Left lung (tissue), 10 donors: Measurements from ENCODE around the gene GLRX3. TPM values are rescaled to one million over a fixed set of nuclear protein-coding genes. Genes with fewer than 3 reads are reported as not detected.

ENCODE experiments used
- ATAC-seq: fragments of 200-7000 bp; cut with Tn5 transposase; one replicate; pipeline ENCODE4 v1.9.1; 2020; ENCODE audit warnings: moderate library complexity
- DNase-seq, 4 donors: peaks; one replicate each; pipeline ENCODE4 v3.0.0-alpha.2; 2013 to 2020
- H3K27ac ChIP-seq, 2 donors: fragments of 200-600 bp; sonication (generic) in 1 of 2; one replicate each; pipeline versions ENCODE4 v1.5.0 to v1.8.0; 2020 to 2021
- H3K27me3 ChIP-seq, 2 donors: fragments of 200-600 bp; sonication (generic) in 1 of 2; one replicate each; pipeline versions ENCODE4 v1.5.0 to v1.8.0; 2020 to 2021
- H3K36me3 ChIP-seq, 2 donors: fragments of 200-600 bp; sonication (generic) in 1 of 2; one replicate each; pipeline versions ENCODE4 v1.5.0 to v1.8.0; 2020 to 2021
- H3K4me1 ChIP-seq, 2 donors: fragments of 200-600 bp; one replicate each; pipeline ENCODE4 v1.8.0; 2021
- H3K4me3 ChIP-seq, 2 donors: fragments of 200-600 bp; sonication (generic) in 1 of 2; one replicate each; pipeline versions ENCODE4 v1.5.0 to v1.8.0; 2020 to 2021; ENCODE audit warnings: mild to moderate bottlenecking in 1 of 2
- H3K9me3 ChIP-seq, 2 donors: fragments of 200-600 bp; sonication (generic) in 1 of 2; one replicate each; pipeline versions ENCODE4 v1.5.0 to v1.8.0; 2020 to 2021
- intact Hi-C, 2 donors: fragments of 100-400 bp; cut with DNase I; formaldehyde crosslinking; loops; one replicate each; pipeline versions ENCODE4 v1.11.2 to v1.14.2; 2022
- polyA plus RNA-seq, 6 donors: library from polyadenylated mRNA; unstranded; fragments of 120-200 nt; gene quantifications; one replicate each; pipeline ENCODE4 v1.2.1, GENCODE V29; 2013; ENCODE audit not compliant: insufficient read length in 6 of 6
- total RNA-seq, 2 donors: library from RNA; stranded (reverse); fragmentation: NEBNext Ultra II Directional; extraction: Animal tissue kit (Norgen Biotek cat#: 25700); gene quantifications; one replicate each; pipeline ENCODE4 v1.2.1, GENCODE V29; 2021
- TF ChIP-seq, protein P1 (sequence below), 2 donors: fragments of 200-600 bp; sonication (generic) in 1 of 2; IDR thresholded peaks; one replicate each; pipeline versions ENCODE4 v1.5.0 to v1.8.0; 2021; ENCODE audit warnings: antibody characterized with exemption in 2 of 2
- donor health status: DM: no; HTN: yes; CAD: no.
- donor health status: DM: no; HTN: no; CAD: no.

Gene GLRX3
- total and polyA plus RNA-seq, 8 donors = 67.3 to 88.6 (median 75.9) TPM

DNA sequence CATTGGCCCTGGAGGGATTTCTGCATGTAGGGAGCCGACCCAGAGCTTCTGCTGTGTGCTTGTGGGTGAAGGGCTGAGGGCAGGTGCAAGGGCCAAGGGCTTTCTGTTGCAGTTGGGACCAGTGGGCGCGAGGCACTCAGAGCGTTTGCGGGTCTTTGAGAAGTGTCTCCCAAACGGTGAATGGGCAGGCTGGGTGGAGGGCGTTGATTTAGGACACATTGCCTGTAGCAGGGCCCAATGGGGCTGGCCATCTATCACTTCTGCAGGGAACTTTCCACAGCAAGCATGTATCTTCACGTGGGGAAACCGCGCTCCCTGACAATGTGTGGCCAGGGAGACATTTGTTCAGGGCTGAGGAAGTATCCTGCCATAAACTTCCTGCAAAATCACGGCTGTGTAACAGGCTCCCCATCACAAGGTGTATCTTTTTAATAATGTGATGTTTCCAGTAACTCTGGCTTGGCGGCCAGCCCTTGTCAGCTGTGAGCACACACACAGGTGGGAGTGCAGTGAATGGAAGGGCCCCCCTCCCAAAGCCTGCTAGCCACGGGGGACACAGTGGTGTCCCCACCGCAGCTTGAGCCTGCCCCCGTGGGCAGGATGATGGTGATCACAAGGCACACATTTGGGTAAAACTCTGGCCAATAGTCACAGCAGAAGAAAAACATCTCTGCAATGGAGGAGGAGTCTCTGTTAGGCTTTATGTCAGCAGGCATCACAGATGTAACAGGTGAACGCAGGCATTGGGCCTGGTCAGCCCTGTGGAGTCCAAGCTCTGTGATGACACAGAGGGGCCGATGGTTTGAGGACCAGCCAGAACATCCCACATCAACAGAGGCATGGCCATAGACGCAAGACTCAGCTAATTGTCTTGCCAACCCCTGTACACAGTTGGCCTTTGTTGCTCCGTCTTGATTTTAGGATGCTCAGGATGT, 84.3 kb downstream of the GLRX3 start:
- intact Hi-C loops = no loop called here
- Histone ChIP-seq H3K9me3 (no peaks in the 10 kb centered on the region), H3K27me3 (no peaks in the 10 kb centered on the region), H3K4me3 (no peak overlapping the region), H3K4me1 (no peaks in the 10 kb centered on the region), H3K36me3 (no peaks in the 10 kb centered on the region), H3K27ac (no peak overlapping the region)
- no peak for ATAC-seq
- no peak for DNase-seq
- TF ChIP-seq, protein P1, sequence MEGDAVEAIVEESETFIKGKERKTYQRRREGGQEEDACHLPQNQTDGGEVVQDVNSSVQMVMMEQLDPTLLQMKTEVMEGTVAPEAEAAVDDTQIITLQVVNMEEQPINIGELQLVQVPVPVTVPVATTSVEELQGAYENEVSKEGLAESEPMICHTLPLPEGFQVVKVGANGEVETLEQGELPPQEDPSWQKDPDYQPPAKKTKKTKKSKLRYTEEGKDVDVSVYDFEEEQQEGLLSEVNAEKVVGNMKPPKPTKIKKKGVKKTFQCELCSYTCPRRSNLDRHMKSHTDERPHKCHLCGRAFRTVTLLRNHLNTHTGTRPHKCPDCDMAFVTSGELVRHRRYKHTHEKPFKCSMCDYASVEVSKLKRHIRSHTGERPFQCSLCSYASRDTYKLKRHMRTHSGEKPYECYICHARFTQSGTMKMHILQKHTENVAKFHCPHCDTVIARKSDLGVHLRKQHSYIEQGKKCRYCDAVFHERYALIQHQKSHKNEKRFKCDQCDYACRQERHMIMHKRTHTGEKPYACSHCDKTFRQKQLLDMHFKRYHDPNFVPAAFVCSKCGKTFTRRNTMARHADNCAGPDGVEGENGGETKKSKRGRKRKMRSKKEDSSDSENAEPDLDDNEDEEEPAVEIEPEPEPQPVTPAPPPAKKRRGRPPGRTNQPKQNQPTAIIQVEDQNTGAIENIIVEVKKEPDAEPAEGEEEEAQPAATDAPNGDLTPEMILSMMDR (IDR thresholded peaks at IDR 0.05) = no peak

DNA sequence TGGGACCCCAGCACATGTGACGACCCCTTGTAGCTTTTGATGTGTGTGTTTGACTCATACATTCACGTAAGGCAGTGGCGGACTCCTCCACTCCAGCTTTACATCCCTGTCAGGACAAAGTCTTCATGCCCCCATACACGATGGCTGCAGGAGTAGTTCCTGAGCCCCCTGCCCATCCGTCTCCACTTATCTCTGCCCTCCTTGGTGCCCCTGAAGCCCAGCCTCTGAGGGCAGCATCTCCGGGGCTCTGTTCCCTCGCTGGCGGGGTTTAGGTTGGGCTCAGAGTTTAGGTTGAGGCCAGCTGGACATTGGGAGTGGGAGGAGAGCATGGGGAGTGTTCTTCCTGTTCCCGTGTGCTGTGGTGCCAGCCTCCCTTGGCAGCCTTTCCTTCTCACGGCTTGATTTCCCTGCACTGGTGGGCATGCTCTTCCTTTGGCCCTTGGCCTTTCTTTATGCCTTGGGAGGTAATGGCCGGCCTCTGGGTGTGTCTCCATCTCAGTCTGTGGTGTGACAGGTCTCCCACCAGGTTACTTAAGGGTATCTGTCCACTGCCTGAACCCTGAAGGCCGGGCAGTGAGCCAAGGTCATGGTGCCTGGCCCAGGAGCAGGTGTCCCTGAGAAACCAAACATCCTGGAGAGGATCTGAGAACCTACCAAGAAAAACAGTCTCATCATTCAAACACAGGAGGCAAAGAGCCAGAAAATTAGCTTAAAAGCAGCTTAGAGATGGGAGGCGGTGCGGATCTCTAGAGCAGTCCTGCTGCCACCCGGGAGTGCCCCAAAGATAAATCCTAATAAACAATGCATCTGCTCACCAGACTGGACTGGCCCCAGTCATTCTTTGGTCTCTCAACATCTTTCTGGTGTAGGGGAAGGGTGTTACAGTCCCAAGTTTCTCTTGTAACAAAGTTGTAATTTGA, 85.5 kb downstream of the GLRX3 start:
- ATAC-seq = no peak
- no peaks in the 10 kb centered on the region for H3K4me1 ChIP-seq
- peaks cover 0 to 4% of the 10 kb centered on the region in 2 donors for H3K9me3 ChIP-seq
- H3K27ac ChIP-seq = no peak overlapping the region
- no peaks in the 10 kb centered on the region for H3K36me3 ChIP-seq
- no peak overlapping the region for H3K4me3 ChIP-seq
- TF ChIP-seq, protein P1 (IDR thresholded peaks at IDR 0.05) = no peak
- intact Hi-C loops = no loop called here
- H3K27me3 ChIP-seq = no peaks in the 10 kb centered on the region
- no peak for DNase-seq

DNA sequence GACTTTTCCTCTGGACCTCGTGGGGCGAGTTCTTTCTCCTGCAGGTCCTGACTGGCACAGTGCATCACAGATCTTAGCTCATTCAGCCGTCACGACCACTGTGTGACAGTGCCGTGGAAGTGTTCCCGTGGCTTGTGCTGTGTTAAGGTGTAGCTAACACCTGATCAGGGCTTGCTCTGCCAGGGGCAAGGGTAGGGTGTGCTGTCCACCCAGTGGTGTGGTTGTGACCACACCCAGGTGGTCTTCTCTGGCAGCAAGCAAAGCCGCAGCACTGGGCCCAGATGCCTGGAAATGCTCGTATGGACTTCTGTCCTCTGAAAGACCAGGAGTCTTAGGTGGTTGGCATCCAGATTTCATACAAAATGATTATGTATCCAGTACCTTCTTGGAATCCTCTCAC, 86.2 kb downstream of the GLRX3 start:
- Histone ChIP-seq H3K4me1 (no peaks in the 10 kb centered on the region), H3K9me3 (peaks cover 0 to 10% of the 10 kb centered on the region in 2 donors), H3K4me3 (no peak overlapping the region), H3K27ac (no peak overlapping the region), H3K36me3 (no peaks in the 10 kb centered on the region), H3K27me3 (no peaks in the 10 kb centered on the region)
- DNase-seq = no peak
- TF ChIP-seq, protein P1 (IDR thresholded peaks at IDR 0.05) = no peak
- intact Hi-C loops = no loop called here
- ATAC-seq = no peak

DNA sequence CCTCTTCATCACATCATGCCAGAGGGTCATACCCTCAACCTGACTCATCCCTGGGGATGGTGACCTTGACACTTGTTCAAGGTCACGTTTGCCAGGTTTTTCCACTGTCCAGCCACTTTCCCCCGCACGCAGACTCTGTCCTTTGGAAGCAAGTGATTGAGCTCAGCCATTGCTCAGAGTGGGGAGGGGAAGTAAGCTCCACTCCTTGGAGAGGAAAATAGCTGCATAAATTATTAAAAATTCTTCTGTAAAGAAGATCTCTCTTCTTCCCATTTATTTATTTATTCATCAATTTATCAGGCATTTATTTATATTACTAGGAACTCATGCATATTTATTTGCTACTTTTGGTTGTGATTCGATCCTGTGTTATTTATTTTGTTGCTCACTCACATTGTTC, 88.0 kb downstream of the GLRX3 start:
- ATAC-seq = no peak
- Histone ChIP-seq H3K27ac (no peak overlapping the region), H3K4me3 (no peak overlapping the region), H3K36me3 (no peaks in the 10 kb centered on the region), H3K4me1 (no peaks in the 10 kb centered on the region), H3K9me3 (peaks cover 0 to 23% of the 10 kb centered on the region in 2 donors), H3K27me3 (no peaks in the 10 kb centered on the region)
- TF ChIP-seq, protein P1 (IDR thresholded peaks at IDR 0.05) = no peak
- DNase-seq = no peak
- intact Hi-C loops = no loop called here

DNA sequence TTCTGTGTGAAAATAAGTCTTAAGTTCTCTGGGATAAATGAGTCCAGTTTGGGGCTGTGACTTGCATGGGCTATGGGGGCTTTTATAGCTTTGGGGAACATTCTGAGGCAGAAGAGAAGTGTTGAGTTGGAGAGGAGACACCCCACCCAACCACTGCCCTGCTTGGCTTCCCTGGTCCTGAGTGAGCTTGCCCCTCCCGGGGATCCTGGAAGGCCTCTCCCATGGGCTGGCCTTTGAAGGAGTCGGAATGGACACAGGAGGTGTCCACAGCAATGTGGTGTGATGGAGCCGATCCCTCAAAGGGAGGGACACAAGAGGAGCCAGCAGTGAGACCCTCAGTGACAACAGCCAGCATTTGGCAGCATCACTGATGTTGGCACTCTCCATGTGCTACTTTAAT, 89.8 kb downstream of the GLRX3 start:
- H3K4me3 ChIP-seq = no peak overlapping the region
- DNase-seq (no peak), ATAC-seq (no peak)
- H3K36me3 ChIP-seq = no peaks in the 10 kb centered on the region
- intact Hi-C loops = no loop called here
- no peaks in the 10 kb centered on the region for H3K27me3 ChIP-seq
- H3K4me1 ChIP-seq = no peaks in the 10 kb centered on the region
- peaks cover 0 to 23% of the 10 kb centered on the region in 2 donors for H3K9me3 ChIP-seq
- H3K27ac ChIP-seq = no peak overlapping the region
- TF ChIP-seq, protein P1 (IDR thresholded peaks at IDR 0.05) = no peak
